ENCODE measurements around the gene IFT80.
"Not testable (repeated sequence)": the region's sequence is repeated elsewhere in the genome, so short reads cannot be mapped to it uniquely, and the experiment has no call there.

The IFT80 gene

DNA sequence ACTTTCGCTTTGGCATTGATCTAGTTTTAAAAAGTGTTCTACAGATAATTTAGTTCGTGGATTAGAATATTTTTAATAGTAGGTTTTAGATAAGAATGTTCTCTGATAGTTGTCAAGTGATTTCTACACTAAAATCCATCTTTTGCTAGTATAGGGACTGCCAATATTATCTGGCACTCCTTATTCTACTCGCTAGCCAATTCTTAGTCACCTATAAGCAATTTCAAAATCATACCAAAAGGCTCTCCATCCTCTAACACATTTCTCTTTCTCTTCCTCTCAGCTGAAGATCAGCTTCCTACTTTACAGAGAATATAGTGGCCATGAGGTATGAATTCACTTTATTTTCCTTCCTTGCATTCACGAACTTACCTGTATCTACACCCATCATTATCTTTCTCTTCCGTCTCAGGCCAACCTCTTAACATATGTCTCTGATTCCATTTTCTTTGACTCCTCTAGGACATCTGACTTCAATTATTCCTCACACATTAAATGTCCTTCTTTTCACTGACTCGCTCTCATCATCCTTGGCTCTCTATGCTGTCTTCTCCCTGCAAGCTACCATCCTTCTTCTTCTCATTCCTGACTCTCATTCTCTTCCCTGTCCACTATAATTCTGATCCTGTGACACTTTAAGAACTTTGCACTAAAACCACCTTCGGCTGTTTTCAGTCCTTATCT lies 138.3 kb downstream of the IFT80 start:
- no peak for DNase-seq (ENCODE audit: low spot score)

- DNase-seq (ENCODE audit: low spot score), result no peak
Observed at GRCh38 chr3:160259589-160259988, 139.4 kb downstream of the IFT80 start.

DNA sequence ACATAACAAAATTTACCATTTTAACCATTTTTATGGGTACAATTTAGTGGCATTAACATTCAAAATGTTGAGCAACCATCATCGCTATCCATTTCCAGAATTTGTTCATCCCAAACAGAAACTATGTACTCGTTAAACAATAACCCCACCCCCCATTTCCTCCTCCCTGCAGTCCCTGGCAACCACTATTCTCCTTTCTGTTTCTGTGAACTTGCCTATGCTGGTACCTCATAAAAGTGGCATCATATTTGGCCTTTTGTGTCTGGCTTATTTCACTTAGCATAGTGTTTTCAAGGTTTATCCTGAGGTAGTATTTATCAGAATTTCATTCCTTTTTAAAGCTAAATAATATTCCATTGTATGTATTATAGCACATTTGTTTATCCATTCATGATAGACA lies 141.4 kb downstream of the IFT80 start:
- DNase-seq (ENCODE audit: low spot score), result no peak

DNA sequence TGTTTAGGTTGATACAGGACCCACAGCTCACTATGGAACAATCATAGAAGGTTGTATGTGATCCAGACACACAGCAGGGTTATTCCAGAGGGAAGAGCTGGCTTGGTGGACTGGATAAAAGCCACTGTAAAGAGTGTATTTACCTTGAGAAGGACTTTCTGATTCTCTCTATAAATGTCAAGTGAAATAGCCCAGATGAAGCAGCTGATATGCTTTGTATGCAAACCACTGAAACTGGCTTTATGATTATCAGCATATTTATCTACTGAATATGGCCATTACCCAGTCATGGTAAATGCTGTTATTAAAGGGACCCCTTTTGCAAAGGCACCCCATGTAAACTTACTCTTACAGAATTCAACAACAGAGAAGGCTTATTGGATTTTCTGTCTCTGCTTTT lies 145.7 kb downstream of the IFT80 start:
- no peak for DNase-seq (ENCODE audit: low spot score)

DNA sequence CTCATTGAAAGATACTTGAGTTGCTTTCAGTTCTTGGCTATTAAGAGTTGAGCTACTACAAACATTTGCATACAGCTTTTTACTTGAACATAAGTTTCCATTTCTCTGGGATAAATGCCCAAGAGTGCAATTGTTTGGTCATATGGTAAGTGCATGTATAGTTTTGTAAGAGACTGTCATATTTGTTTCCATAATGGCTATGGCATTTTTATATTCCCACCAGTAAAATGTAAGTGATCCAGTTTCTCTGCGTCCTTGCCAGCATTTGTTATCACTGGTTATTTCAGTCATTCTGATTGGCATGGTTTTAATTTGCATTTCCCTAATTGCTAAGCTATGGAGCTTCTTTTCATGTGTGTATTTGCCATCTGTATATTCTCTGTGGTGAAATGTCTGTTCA lies 151.3 kb downstream of the IFT80 start:
- DNase-seq (ENCODE audit: low spot score), result no peak

DNA sequence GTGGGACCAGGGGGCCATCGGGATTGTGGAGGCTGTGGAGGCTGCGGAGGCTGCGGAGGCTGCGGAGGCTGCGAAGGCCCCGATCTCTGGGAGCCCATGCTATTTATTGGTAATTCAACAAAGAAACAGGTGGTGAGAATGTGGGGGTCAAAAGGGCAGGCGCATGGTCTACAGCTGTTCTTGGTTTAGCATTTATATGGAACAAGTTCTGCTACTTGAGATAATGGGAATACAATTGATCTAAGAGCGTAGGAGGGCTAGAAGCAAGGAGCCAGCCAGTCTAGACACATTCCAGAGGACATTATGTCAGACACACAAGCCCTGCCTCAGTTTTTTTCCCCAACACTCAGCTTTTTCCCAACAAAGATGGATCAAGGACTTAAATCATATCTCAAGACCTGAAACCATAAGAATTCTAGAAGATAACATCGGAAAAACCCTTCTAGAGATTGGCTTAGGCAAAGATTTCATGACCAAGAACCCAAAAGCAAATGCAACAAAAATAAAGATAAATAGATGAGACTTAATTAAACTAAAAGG lies 153.7 kb downstream of the IFT80 start:
- no peak for DNase-seq (ENCODE audit: low spot score)

DNA sequence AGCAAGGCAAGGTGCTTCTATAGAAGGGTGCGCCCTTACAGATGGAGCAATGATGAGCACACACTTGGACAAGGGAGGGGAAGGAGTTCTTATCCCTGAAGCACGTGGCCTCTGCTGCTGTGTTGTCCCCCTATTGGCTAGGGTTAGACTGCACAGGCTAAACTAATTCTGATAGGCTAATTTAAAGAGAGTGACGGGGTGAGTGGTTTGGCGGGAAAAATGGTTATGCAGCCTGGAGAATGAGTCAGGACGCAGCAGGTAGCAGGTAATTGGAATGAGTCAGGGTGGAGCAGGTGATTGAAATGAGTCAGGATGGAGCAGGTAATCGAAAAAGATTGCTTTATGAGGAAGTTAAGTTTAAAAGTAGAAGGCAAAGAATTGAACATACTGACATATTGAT lies 158.3 kb downstream of the IFT80 start:
- DNase-seq (ENCODE audit: low spot score), result not testable (repeated sequence)

DNA sequence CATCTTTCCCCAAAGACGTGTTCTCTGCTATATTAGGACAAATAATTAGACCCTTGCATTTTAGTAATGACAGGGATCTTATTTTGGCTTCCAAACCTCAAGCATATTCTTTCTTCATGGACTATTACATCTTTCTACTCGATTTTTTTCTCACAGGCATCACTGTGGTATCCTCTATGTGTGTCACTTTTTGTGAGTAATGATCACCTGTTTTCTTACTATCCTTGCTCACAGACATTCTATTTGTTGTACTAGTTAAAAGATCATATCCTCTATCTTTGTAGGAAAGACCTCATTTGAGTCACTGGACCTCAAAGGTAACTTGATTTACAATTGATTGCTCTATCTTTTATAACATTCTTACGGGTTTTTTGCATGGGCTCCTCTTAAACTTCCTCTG lies 167.0 kb downstream of the IFT80 start:
- DNase-seq (ENCODE audit: low spot score), result no peak

DNA sequence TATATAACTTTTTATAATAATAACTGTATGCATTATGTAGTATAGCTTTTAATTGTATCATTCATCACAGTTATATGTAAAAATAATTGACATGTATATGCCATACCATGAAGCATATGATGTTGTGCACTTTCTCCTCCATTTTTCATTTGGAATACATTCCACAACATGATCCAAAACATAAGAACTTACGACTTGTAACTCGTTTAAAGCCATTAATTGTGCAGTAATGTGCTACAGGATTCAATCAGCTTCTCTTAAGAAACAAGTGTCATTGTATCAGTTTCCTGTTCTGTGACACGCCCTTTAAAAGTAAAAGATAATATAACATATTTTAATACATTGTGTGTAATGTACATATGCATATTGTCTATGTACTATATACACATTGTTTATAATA lies 171.6 kb downstream of the IFT80 start:
- DNase-seq (ENCODE audit: low spot score), result no peak

- no peak for DNase-seq (ENCODE audit: low spot score)
Observed at GRCh38 chr3:160226026-160226907, 172.8 kb downstream of the IFT80 start.

DNA sequence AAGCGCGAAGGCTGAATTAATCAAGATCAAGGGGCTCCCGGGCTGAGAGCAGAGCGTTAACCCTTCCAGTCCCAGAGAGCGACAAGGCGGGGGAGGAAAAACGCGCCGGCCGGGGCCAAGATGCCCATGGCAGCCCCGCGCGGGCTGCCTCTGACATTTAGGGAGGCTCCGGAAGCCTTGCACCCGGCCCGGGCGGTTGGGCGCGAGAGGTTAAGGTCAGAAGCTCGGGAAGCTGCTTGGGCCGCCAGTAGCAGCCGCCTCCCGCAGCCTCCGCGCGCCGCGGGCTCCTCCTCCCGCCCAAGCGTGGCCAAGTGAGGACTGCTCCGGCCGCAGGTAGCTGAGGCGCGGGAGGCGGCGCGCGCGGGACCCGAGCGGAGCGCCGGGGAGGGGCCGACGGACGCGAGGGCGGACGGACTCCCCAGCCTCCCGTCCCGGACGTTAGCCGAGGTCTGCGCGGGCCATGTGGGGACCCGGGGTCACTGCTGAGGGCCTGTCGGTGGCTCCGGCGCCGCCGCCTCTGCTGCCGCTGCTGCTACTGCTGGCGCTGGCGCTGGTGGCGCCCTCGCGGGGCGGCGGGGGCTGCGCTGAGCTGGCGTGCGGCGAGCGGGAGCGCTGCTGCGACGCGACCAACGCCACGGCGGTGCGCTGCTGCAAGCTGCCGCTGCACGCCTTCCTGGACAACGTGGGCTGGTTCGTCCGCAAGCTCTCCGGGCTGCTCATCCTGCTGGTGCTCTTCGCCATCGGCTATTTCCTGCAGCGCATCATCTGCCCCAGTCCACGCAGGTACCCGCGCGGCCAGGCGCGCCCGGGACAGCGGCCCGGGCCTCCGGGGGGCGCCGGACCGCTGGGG lies 173.6 kb downstream of the IFT80 start, which contains the start of gene C3orf80:
Gene C3orf80, plus strand, starts transcription at position 247 of the 850 bp plus-strand sequence. Its CDS starts 214 bp downstream, at position 461.
- DNase-seq (ENCODE audit: low spot score), result peak; percentile 11

DNA sequence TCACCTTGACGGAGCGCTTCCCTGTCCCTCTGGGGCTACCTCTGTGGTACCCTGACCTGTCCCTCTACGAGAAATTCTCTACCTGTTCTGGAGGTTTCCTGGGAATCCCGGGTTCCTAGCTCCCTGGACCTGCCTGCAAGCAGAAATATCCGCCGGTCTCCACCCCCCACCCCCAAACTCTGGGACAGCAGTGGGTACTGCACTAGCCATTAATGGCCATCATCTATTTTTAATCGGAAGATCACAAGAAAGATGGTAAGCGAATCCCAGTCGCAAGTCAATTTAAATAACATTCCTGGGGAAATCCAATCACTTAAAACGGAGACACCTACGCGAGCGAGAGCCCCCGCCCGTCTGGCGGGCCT lies 174.2 kb downstream of the IFT80 start:
- no peak for DNase-seq (ENCODE audit: low spot score)

- no peak for DNase-seq (ENCODE audit: low spot score)
Observed at GRCh38 chr3:160224256-160224655, 174.8 kb downstream of the IFT80 start.

GRCh38 chr3:160221019-160221418 lies 178.0 kb downstream of the IFT80 start:
- no peak for DNase-seq (ENCODE audit: low spot score)

GRCh38 chr3:160220038-160220437 lies 179.0 kb downstream of the IFT80 start:
- no peak for DNase-seq (ENCODE audit: low spot score)

GRCh38 chr3:160218136-160218535 lies 180.9 kb downstream of the IFT80 start:
- DNase-seq (ENCODE audit: low spot score), result no peak

DNA sequence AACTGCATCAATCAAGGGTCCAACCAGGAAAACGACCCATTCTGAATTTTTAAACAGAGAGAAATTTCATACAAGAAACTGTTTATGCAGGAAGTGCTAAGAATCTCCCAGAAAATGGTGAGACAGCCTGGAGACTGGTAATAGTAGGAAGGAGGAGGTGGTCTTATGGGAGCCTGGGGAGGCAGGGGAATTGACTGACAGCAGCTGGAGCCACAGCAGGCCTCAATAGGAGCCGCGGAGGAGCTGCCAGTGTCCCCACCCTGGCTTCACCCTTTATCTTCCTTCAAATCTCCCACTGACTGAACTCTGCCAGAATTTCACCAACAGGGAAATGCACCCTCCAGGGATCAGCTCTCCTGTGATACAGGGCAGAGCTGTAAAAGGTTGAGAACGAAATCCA lies 181.3 kb downstream of the IFT80 start:
- no peak for DNase-seq (ENCODE audit: low spot score)

- DNase-seq (ENCODE audit: low spot score), result no peak
Observed at GRCh38 chr3:160213191-160213590, 185.8 kb downstream of the IFT80 start.

DNA sequence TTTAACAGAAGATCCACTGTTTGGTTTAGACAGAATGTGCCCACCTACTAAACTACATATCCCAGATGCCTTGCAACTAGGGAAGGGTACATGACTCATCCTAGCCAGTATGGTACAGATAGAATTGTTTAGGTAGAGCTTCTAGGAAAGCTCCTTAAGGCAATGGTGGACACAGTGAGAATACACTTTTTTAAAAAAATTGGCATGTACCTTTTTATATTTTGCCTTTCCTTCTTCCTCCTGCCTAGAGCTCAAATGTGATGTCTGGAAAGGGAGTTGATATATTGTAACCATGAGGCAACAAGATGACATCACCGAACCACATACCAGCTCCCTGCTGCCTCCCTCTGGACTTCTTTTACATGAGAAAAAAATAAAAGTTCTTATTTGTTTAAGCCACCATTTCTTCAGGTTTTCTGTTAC lies 188.2 kb downstream of the IFT80 start:
- no peak for DNase-seq (ENCODE audit: low spot score)

DNA sequence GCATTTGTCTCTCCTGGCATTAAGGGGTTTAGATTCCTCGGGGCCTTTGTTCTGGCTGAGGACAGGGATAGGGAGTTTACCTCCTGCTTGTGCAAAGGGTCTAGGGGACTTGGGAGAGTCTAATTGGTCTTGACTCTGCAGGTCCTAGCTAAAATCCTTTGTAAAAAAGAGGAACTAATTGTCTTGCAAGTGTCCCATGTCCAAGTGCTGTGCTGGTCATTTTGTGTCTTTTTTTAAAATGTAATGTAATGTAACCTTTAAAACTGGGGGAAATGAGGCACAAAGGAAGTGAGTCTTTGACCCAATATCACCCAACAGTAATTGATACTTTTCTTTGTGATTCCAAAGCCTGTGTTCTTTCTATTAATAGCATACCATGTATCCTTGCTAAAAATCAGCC lies 188.7 kb downstream of the IFT80 start:
- DNase-seq (ENCODE audit: low spot score), result no peak
